Muscle layer of duodenum (tissue), 2 donors: Measurements from ENCODE around the gene MEGF6.

Source experiments
- H3K27ac ChIP-seq: one replicate; pipeline ENCODE4 v1.7.0; 2013; ENCODE audit warnings: mild to moderate bottlenecking, low read length
- H3K27me3 ChIP-seq: one replicate; pipeline ENCODE4 v1.7.0; 2013; ENCODE audit warnings: low read depth, mild to moderate bottlenecking, control low read depth, low read length
- H3K36me3 ChIP-seq, 2 donors: one replicate each; pipeline ENCODE4 v1.7.0; 2013; ENCODE audit warnings: low read length in 2 of 2, control low read depth in 1 of 2, mild to moderate bottlenecking in 1 of 2; ENCODE audit not compliant: insufficient read depth in 2 of 2, control insufficient read depth in 1 of 2
- H3K4me1 ChIP-seq, 2 donors: one replicate each; pipeline ENCODE4 v1.7.0; 2013; ENCODE audit warnings: low read length in 2 of 2, mild to moderate bottlenecking in 2 of 2, control low read depth in 1 of 2, moderate library complexity in 1 of 2; ENCODE audit not compliant: insufficient read depth in 2 of 2, control insufficient read depth in 1 of 2
- H3K4me3 ChIP-seq, 2 donors: one replicate each; pipeline ENCODE4 v1.7.0; 2013; ENCODE audit warnings: low read length in 2 of 2, low read depth in 1 of 2, mild to moderate bottlenecking in 1 of 2
- H3K9me3 ChIP-seq, 2 donors: one replicate each; pipeline ENCODE4 v1.7.0; 2013; ENCODE audit warnings: low read length in 2 of 2, control low read depth in 1 of 2, mild to moderate bottlenecking in 1 of 2; ENCODE audit not compliant: control insufficient read depth in 1 of 2
- donor health status: healthy.

Gene MEGF6

DNA sequence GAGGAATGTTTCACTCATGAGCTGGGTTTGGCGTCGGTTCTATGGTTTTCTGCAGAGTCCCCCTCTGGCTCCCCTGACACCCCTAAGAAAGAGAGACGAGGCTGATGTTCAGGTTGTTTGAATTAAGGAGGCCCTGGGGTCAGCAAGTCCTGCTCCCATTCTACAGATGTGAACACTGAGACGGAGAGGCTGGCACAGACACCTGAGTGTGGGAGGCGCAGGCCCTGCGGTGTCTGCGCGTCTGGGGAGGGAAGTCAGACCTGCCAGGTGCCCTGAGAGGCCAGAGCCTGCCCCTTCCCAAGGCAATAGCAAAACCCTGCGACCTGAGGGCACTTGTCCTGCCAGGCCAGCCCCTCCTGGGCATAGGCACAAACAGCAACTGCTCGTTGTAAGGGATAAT, 47.7 kb downstream of the MEGF6 start:
- Histone ChIP-seq H3K27me3 (no peaks in the 10 kb centered on the region), H3K27ac (no peak overlapping the region), H3K4me1 (peaks cover 0 to 18% of the 10 kb centered on the region in 2 donors), H3K4me3 (no peak overlapping the region), H3K36me3 (no peaks in the 10 kb centered on the region), H3K9me3 (no peaks in the 10 kb centered on the region)

DNA sequence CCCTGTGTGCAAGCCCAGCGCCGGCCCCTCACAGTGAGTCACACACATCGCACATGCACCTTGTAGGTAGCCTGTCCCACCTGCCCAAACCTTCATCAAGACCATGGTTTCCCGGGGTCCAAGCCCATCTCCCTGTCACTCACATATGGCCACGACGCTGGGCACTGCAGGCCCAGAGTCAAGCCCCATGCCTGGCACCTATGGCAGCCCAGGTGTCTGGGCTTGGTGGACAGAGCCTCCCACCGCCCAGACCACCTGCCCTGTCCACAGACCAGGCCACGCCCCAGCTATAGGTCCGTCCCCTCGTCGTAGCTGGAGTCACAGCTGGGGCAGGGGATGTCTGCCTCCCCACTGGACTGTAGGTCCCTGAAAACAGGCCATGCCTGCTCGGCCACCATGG, 48.2 kb downstream of the MEGF6 start:
- Histone ChIP-seq H3K4me1 (peaks cover 0 to 13% of the 10 kb centered on the region in 2 donors), H3K27ac (no peak overlapping the region), H3K27me3 (no peaks in the 10 kb centered on the region), H3K9me3 (no peaks in the 10 kb centered on the region), H3K4me3 (no peak overlapping the region), H3K36me3 (no peaks in the 10 kb centered on the region)

DNA sequence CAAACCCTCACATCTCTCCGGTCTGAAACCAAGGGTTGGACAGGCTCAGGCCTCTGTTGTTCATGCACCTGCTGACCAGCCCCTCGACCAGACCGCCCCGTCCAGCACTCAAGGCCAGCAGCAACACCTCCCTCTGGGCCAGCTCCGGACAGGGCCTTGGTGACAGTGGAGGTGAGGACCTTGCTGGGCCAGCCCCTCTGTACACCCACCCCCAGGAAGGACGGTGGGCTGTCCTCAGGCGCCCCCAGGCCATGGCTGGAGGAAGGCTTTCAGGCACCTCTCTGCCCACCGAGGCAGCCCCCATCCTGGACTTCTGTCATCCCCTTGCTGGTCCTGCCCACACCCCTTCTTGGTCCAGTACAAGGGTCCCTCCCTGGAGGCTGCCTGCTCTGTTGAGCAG, 48.6 kb downstream of the MEGF6 start:
- no peaks in the 10 kb centered on the region for H3K36me3 ChIP-seq
- H3K27ac ChIP-seq: no peak overlapping the region

DNA sequence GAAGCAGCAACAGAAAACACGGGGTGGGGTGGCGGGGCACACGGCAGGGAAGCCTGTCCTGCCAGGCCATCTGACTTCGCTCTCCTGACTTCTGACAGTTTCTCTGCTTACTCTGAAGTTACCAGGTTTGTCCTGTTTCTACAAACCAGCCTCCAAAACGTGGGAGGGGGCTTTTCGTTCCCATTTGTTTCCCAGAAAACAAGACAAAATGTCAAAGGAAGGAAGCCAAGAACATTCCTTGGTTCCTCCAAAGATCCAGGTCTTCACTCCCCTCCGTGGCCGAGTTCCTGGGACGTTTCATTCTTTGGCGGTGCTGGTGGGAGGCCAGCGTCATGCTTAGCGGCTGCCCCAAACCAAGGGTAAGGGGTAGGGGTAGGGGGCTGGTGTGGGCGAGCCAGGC, 49.6 kb downstream of the MEGF6 start:
- H3K9me3 ChIP-seq: no peaks in the 10 kb centered on the region
- no peak overlapping the region for H3K4me3 ChIP-seq
- H3K27me3 ChIP-seq: no peaks in the 10 kb centered on the region
- H3K4me1 ChIP-seq: peaks cover 0 to 11% of the 10 kb centered on the region in 2 donors
- no peak overlapping the region for H3K27ac ChIP-seq
- no peaks in the 10 kb centered on the region for H3K36me3 ChIP-seq

More for the DNA sequence above, 48.6 kb downstream of the MEGF6 start:
- Histone ChIP-seq H3K4me3 (no peak overlapping the region), H3K9me3 (no peaks in the 10 kb centered on the region), H3K27me3 (no peaks in the 10 kb centered on the region), H3K4me1 (peaks cover 0 to 11% of the 10 kb centered on the region in 2 donors)

DNA sequence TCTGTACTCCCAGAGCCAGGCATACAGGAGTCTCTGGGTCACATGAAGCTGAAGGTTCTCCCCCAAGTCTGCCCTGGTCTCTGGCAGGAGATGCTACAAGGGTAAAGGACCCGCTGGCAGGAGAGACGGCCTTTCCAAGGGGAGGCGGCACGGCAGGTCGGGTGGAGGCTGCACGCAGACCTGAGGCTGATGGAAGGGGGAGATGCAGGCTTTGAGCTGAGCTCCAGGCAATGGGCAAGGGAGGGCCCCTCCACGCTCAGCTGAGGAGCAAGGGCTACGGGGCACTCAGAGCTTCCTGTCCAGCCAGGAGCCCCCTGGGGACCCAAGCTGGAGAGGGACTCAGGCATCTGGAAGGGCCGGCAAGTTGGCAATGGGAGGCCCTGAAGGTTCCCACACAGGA, 50.3 kb downstream of the MEGF6 start:
- Histone ChIP-seq H3K27me3 (no peaks in the 10 kb centered on the region), H3K27ac (no peak overlapping the region), H3K36me3 (no peaks in the 10 kb centered on the region), H3K9me3 (no peaks in the 10 kb centered on the region), H3K4me3 (no peak overlapping the region), H3K4me1 (peaks cover 0 to 11% of the 10 kb centered on the region in 2 donors)

DNA sequence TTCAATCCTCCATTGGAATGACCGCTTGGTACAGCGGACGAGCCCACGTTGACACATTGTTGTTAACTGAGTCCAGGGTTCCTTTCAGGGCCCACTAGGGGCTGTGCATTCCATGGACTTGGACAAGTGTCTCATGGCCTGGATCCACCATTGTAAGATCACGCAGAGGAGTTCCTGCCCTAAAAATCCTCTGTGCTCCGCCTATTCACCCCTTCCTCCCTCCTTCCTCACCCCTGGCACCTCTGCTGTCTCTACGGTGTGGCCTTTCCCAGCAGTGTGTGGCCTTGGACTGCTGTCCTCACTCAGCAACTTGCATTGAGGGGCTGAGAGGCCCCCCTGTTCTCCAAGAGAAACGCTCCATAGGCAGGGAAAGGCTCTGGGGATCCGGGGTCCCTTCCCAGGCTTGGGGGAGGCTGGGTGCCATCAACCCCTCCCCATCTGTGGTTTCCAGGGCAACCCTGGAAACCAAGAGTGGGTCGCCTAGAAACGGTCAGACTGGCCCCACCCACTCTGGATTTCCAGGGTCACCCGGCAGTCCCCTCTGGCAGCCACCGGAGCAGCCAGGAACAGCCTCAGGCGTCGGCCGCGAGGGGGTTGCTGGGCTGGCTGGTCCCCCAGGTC, 50.9 kb downstream of the MEGF6 start:
- Histone ChIP-seq H3K4me1 (peaks cover 0 to 11% of the 10 kb centered on the region in 2 donors), H3K36me3 (no peaks in the 10 kb centered on the region), H3K27me3 (no peaks in the 10 kb centered on the region), H3K4me3 (no peak overlapping the region), H3K9me3 (no peaks in the 10 kb centered on the region), H3K27ac (no peak overlapping the region)

DNA sequence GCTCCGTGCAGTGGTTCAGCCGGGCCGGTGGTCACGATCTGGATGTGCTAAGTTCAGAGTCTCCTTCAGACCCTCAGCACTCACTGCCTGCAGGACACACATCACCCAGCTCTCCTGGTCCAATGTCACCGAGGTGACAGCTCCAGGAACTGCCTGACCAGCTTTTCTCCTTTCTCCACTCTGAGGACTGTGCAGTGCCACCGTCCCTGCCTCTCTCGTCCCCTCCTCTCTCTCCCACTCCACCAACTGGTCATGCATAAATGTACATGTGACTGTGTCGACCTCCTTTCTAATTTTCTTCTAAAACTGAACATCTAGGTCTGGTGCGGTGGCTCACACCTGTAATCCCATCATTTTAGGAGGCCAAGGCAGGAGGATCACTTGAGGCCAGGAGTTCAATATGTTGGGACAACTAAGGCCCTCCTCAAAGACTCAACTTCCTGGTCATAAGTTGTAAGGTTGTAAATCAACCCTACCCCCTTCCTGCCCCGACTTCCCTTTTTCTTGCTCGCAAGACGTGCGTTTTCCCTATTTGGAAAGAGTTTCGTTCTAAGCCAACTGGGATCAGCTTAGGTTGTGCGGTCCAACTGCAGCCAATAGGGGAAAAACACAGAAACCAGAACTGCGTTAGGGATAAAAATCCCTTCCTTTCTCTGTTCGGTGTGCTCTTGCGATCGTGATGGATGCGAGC, 53.1 kb downstream of the MEGF6 start:
- no peaks in the 10 kb centered on the region for H3K27me3 ChIP-seq
- H3K27ac ChIP-seq: no peak overlapping the region
- no peaks in the 10 kb centered on the region for H3K9me3 ChIP-seq
- peaks cover 0 to 6% of the 10 kb centered on the region in 2 donors for H3K4me1 ChIP-seq
- H3K4me3 ChIP-seq: no peak overlapping the region
- H3K36me3 ChIP-seq: no peaks in the 10 kb centered on the region

DNA sequence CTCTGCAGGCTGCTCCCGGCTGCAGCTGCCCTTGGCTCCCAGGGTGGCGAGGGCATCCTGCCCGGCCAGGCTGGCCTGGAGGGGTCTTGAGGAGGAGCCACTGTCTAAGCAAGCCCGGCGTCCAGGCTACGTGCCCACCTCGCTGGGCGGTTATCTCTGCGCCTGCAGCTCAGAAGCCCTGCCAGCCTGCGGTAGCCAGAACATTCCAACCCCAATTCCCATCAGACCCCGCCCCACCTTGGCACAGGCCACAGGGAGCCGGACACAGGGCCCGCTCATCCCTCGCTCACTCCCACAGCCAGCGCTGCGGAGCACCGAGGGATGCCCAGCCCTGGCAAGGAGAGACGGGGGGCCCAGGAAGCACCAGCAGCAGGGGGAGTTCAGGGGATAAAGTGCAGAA, 53.9 kb downstream of the MEGF6 start:
- Histone ChIP-seq H3K27me3 (no peaks in the 10 kb centered on the region), H3K4me1 (peaks cover 0 to 11% of the 10 kb centered on the region in 2 donors), H3K27ac (no peak overlapping the region), H3K9me3 (no peaks in the 10 kb centered on the region), H3K4me3 (no peak overlapping the region), H3K36me3 (no peaks in the 10 kb centered on the region)

DNA sequence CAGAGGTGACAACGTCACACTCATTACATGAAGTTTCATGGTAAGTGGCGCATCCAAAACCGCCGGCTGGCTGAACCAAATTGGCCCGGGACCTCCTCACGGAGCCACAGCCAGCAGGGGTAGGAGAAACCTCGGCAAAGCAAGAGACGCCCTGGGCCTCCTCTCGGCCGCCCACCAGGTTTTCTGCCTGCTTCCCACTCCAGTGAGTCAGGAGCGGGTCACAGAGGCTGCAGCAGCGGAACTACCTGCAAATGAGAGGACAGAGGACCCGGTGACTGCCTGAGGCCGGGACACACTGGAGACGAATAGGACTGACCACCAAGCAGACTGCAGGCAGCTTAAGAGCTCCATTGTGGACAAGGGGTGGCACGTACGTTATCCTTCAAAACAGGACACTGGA, 55.0 kb downstream of the MEGF6 start:
- Histone ChIP-seq H3K27me3 (no peaks in the 10 kb centered on the region), H3K4me3 (no peak overlapping the region), H3K27ac (no peak overlapping the region), H3K4me1 (peaks cover 0 to 7% of the 10 kb centered on the region in 2 donors), H3K36me3 (no peaks in the 10 kb centered on the region), H3K9me3 (no peaks in the 10 kb centered on the region)

DNA sequence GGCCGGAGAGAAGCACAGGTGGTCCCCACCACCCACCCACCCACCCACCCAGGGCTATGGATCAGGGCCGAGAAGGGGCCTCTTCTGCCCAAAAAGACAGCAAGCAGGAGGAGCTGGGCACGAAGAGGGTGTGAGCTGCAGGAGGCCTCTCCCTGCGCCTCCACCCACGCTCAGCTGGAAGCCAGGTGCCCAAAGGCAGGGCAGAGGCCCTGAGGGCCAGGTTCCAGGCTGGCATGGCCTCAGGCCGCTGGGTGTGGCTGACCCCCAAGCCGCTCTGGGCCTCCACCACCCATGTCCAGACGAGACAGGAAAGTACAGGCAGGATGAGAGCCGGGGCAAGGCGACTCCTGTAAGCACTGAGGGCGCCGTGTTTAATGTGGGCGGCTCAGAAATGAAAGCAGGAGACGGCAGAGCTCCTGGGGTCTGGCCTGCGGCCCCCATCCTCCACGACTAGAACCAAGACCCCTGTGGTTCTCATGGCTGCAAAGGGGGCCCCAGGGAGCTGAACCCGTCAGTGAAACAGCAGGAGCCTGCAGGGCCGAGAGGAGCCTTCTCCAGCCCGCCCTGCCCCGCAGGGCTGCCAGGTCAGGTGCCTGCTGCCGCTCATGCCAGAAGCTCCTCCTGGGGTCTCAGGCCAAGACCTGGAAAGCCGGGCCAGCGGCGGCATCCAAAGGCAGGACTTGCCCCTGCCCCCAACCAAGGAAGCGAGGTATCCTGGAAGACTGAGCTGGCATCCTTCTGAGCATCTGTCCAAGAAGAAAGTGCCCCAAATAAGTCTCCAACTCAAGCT, 56.0 kb downstream of the MEGF6 start:
- no peaks in the 10 kb centered on the region for H3K36me3 ChIP-seq
- H3K27ac ChIP-seq: no peak overlapping the region
- H3K9me3 ChIP-seq: no peaks in the 10 kb centered on the region
- H3K27me3 ChIP-seq: no peaks in the 10 kb centered on the region
- no peak overlapping the region for H3K4me3 ChIP-seq
- H3K4me1 ChIP-seq: peaks cover 0 to 7% of the 10 kb centered on the region in 2 donors

DNA sequence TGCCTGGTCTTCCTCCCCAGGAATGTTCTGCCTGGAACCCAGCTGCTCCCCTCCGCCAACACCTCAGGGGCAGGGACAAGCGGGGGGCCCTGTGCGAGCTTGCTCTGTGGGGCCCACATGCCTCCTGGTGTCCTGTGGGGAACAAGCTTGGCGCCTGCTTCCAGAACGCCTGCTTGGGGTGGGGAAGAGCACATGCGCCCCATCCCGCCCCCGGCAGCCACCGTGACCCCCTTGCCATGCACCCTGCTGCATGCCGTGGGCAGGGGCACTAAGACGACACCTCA, 57.4 kb downstream of the MEGF6 start:
- Histone ChIP-seq H3K27ac (no peak overlapping the region), H3K4me3 (no peak overlapping the region), H3K36me3 (no peaks in the 10 kb centered on the region), H3K9me3 (no peaks in the 10 kb centered on the region), H3K27me3 (no peaks in the 10 kb centered on the region), H3K4me1 (peaks cover 0 to 7% of the 10 kb centered on the region in 2 donors)
